Mucosa of descending colon (tissue), 3 donors: Measurements from ENCODE around the gene CRIP1. TPM values are rescaled to one million over a fixed set of nuclear protein-coding genes. Genes with fewer than 3 reads are reported as not detected.

Experiments
- ATAC-seq: fragments of 200-7000 bp; cut with Tn5 transposase; one replicate; pipeline ENCODE4 v1.9.1; 2020; ENCODE audit warnings: mild to moderate bottlenecking, moderate library complexity
- DNase-seq, 3 donors: peaks; one replicate each; pipeline ENCODE4 v3.0.0-alpha.2; 2020
- H3K36me3 ChIP-seq: fragments of 200-600 bp; one replicate; pipeline ENCODE4 v1.8.0; 2021; ENCODE audit warnings: low read depth, mild to moderate bottlenecking
- H3K4me1 ChIP-seq: fragments of 200-600 bp; one replicate; pipeline ENCODE4 v1.8.0; 2021; ENCODE audit warnings: low read depth, mild to moderate bottlenecking
- H3K4me3 ChIP-seq: fragments of 200-600 bp; one replicate; pipeline ENCODE4 v1.8.0; 2021; ENCODE audit warnings: mild to moderate bottlenecking
- H3K9me3 ChIP-seq: fragments of 200-600 bp; one replicate; pipeline ENCODE4 v1.8.0; 2021; ENCODE audit warnings: mild to moderate bottlenecking
- CTCF ChIP-seq: fragments of 200-600 bp; IDR thresholded peaks from one replicate; pipeline ENCODE4 v1.8.0; 2022; ENCODE audit warnings: antibody characterized with exemption, mild to moderate bottlenecking
- intact Hi-C, 2 donors: fragments of 100-400 bp; cut with DNase I in 1 of 2; cut with micrococcal nuclease in 1 of 2; formaldehyde crosslinking; loops; one replicate each; pipeline versions ENCODE4 v1.11.0 to v1.11.1; 2022; cut with DNase I, micrococcal nuclease
- total RNA-seq, 3 donors: library from RNA; stranded (reverse); fragmentation: NEBNext Ultra II Directional in 2 of 3; extraction: Animal tissue kit (Norgen Biotek cat#: 25700) in 2 of 3; gene quantifications; one replicate each; pipeline versions ENCODE4 v1.2.1 to v1.2.4, GENCODE V29; 2021 to 2023
- donor health status: DM: no; HTN: no; CAD: no; lungs with moderate emphysema.
- donor health status: DM: no; HTN: no; CAD: no.
- donor health status: DM: no; HTN: yes; CAD: no.

Gene CRIP1
- total RNA-seq, 3 donors from 2014 or later: 41.3 to 144 (median 142) TPM

GRCh38 chr14:105489542-105490266, 3.0 kb downstream of the CRIP1 start:
- Histone ChIP-seq H3K36me3 (peaks cover 6% of the 10 kb centered on the region), H3K9me3 (no peaks in the 10 kb centered on the region), H3K4me1 (peaks cover 44% of the 10 kb centered on the region), H3K4me3 (peak overlapping the region; percentile 48)
- DNase-seq (peak; percentile 90 to 95 (median 90)), ATAC-seq (peak; percentile 31)
- intact Hi-C loops: no loop called here
- TF ChIP-seq CTCF: peak; percentile 35

- no peaks in the 10 kb centered on the region for H3K9me3 ChIP-seq
- intact Hi-C loops: no loop called here
Observed at GRCh38 chr14:105490267-105490571, 3.5 kb downstream of the CRIP1 start.

GRCh38 chr14:105490572-105491365, 4.1 kb downstream of the CRIP1 start, which contains the start of gene TEDC1:
Gene TEDC1, plus strand, starts transcription at chr14:105491246. Its CDS starts 130 bp downstream, at chr14:105491376.
- Histone ChIP-seq H3K9me3 (no peaks in the 10 kb centered on the region), H3K4me3 (peak within 1 kb of the TSS; percentile 48), H3K4me1 (peaks cover 39% of the 10 kb centered on the region), H3K36me3 (peaks cover 6% of the 10 kb centered on the region)
- intact Hi-C loops: no loop called here
- peak; percentile 99 to 100 (median 99) for DNase-seq
- peak; percentile 94 for TF ChIP-seq CTCF
- ATAC-seq: peak; percentile 68

More at GRCh38 chr14:105490267-105490571, 3.5 kb downstream of the CRIP1 start:
- ATAC-seq: no peak
- no peak for TF ChIP-seq CTCF
- Histone ChIP-seq H3K36me3 (peaks cover 6% of the 10 kb centered on the region), H3K4me1 (peaks cover 42% of the 10 kb centered on the region), H3K4me3 (peak overlapping the region; percentile 48)
- DNase-seq: peak in 1 of 3 donors; percentile 55

GRCh38 chr14:105491366-105491973, 4.8 kb downstream of the CRIP1 start:
- Histone ChIP-seq H3K9me3 (no peaks in the 10 kb centered on the region), H3K4me3 (peak overlapping the region; percentile 48), H3K36me3 (peaks cover 6% of the 10 kb centered on the region), H3K4me1 (peaks cover 32% of the 10 kb centered on the region)
- TF ChIP-seq CTCF: no peak
- DNase-seq: peak; percentile 85 to 92 (median 91)
- ATAC-seq: peak; percentile 53
- intact Hi-C loops: no loop called here

GRCh38 chr14:105492031-105492970, 5.6 kb downstream of the CRIP1 start:
- DNase-seq (peak; percentile 20 to 78 (median 55)), ATAC-seq (no peak)
- TF ChIP-seq CTCF: no peak
- H3K9me3 ChIP-seq: no peaks in the 10 kb centered on the region
- H3K4me3 ChIP-seq: no peak overlapping the region
- intact Hi-C loops: no loop called here
- H3K36me3 ChIP-seq: peaks cover 6% of the 10 kb centered on the region
- peaks cover 24% of the 10 kb centered on the region for H3K4me1 ChIP-seq
